T-cell (primary cell): Measurements from ENCODE around the gene TBC1D21. TPM values are rescaled to one million over a fixed set of nuclear protein-coding genes. Genes with fewer than 3 reads are reported as not detected.

Source experiments
- ATAC-seq, 4 experiments: fragments of 200-7000 bp in 3 of 4; fragments of 150-1000 bp in 1 of 4; cut with Tn5 transposase; replicated peaks in 1 of 4; 1 replicate in 3 of 4; 2 replicates in 1 of 4; pipeline ENCODE4 v1.10.0; 2021; ENCODE audit warnings: moderate library complexity in 3 of 4, mild to moderate bottlenecking in 2 of 4, moderate number of reproducible peaks in 1 of 4
- CTCF ChIA-PET, 2 donors: fragments of 300-600 bp; sonication (Branson Sonifier 250); formaldehyde crosslinking; loops; one replicate each; lab custom pipeline; 2022; ENCODE audit warnings: antibody characterized with exemption in 2 of 2; lab: Charles Lee
- POLR2A ChIA-PET, 2 donors: fragments of 300-600 bp; sonication (Branson Sonifier 250); formaldehyde crosslinking; loops; one replicate each; lab custom pipeline; 2022; ENCODE audit warnings: antibody characterized with exemption in 2 of 2; lab: Charles Lee
- DNase-seq, 35 experiments: peaks; one replicate each; pipeline versions ENCODE4 v3.0.0 to v3.0.0-alpha.2; 2013 to 2023
- H3K27ac ChIP-seq: one replicate; pipeline ENCODE4 v1.5.1; 2013; ENCODE audit warnings: low read length
- H3K27me3 ChIP-seq, 2 experiments: replicated peaks in 1 of 2; 1 replicate in 1 of 2; 2 replicates in 1 of 2; pipeline versions ENCODE4 v1.6.1 to v1.7.0; 2013; ENCODE audit warnings: low read length in 1 of 2, mixed read lengths in 1 of 2; ENCODE audit not compliant: control insufficient read depth in 2 of 2, insufficient read depth in 2 of 2; ENCODE audit errors: extremely low read depth in 1 of 2
- H3K36me3 ChIP-seq, 2 donors: 1 replicate in 1 of 2; 2 replicates in 1 of 2; pipeline versions ENCODE4 v1.6.1 to v1.7.0; 2013; ENCODE audit warnings: low read length in 1 of 2; ENCODE audit not compliant: control insufficient read depth in 2 of 2, insufficient read depth in 1 of 2; ENCODE audit errors: extremely low read depth in 1 of 2
- H3K4me1 ChIP-seq, 2 experiments: 1 replicate in 1 of 2; 2 replicates in 1 of 2; pipeline versions ENCODE4 v1.6.1 to v1.7.0; 2013; ENCODE audit warnings: low read length in 2 of 2, mixed read lengths in 1 of 2; ENCODE audit not compliant: insufficient read depth in 2 of 2, control insufficient read depth in 1 of 2; ENCODE audit errors: extremely low read depth in 1 of 2
- H3K4me3 ChIP-seq, 2 donors: 1 replicate in 1 of 2; 2 replicates in 1 of 2; pipeline versions ENCODE4 v1.5.1 to v1.7.0; 2013; ENCODE audit warnings: mild to moderate bottlenecking in 2 of 2, low read length in 1 of 2, moderate library complexity in 1 of 2; ENCODE audit not compliant: control insufficient read depth in 1 of 2; ENCODE audit errors: extremely low read depth in 1 of 2
- H3K9me3 ChIP-seq: 2 replicates; pipeline ENCODE4 v1.7.0; 2013
- H3K27ac Mint-ChIP-seq, 2 donors: one replicate each; pipeline ENCODE4 v1.8.0; 2020 to 2021; ENCODE audit warnings: mild to moderate bottlenecking in 2 of 2, mixed read lengths in 2 of 2
- H3K27me3 Mint-ChIP-seq, 2 donors: one replicate each; pipeline ENCODE4 v1.8.0; 2021 to 2022; ENCODE audit warnings: mixed read lengths in 2 of 2
- H3K36me3 Mint-ChIP-seq: one replicate; pipeline ENCODE4 v1.8.0; 2021; ENCODE audit warnings: mixed read lengths
- H3K4me1 Mint-ChIP-seq, 3 donors: one replicate each; pipeline ENCODE4 v1.8.0; 2020 to 2022; ENCODE audit warnings: mixed read lengths in 3 of 3, mild to moderate bottlenecking in 1 of 3
- H3K4me3 Mint-ChIP-seq, 3 donors: one replicate each; pipeline ENCODE4 v1.8.0; 2020 to 2022; ENCODE audit warnings: mild to moderate bottlenecking in 3 of 3, mixed read lengths in 3 of 3, moderate library complexity in 3 of 3
- H3K9me3 Mint-ChIP-seq, 3 donors: one replicate each; pipeline ENCODE4 v1.8.0; 2020 to 2022; ENCODE audit warnings: mixed read lengths in 3 of 3
- WGBS: methylation state at CpG from one replicate; pipeline ENCODE4 v1.1.5; 2013; ENCODE audit warnings: missing lambda C conversion rate; ENCODE audit not compliant: insufficient coverage; 5-methylcytosine and 5-hydroxymethylcytosine counted together
- total RNA-seq, 35 experiments: library from RNA in 6 of 35; stranded (reverse) in 6 of 35; fragments of 120-200 nt in 1 of 35; gene quantifications; one replicate each; pipeline versions ENCODE4 v1.2.1 to v1.2.4 and lab custom pipeline; 2013 to 2026

TBC1D21 gene
- total RNA-seq, 5 donors from 2014 or later (not counting 1 experiment from before 2014, with no cell fraction given), result not detected

DNA sequence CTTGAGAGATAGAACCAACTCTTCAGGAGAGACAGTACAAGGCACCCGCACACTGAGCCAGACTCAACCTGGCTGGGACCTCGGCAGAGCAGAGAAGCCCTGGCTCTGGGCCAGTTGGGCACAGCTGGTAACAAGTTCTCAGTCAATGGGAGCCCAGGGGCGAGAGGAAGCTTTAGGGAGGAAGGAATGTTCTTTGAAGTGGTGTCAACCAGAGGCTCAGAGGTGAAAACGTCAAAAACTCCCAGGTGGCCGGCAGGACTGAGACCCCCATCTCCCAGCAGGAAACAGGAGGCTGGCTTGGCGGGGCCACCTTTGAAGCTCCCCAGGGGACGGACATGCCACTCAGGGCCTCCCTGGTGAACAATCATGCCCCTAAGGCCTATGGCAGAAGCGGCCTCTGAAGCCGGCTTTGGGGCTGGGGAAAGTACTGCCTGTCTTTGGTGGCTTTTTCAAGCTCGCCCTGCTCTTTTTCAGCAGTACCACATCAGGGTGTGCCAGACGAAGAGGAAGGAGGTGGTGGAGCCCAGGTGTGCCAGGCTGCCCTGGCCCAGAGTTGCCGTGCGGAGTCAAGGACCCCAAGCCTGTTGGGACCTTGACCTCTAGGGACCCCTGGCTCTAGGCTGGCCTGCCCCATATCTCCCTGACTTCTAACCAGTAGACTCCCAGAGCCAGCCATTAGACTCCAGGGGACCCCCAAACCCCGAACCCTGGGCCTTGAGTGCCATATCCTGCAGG is 16.7 kb upstream of the TBC1D21 start:
- Mint-ChIP-seq H3K4me3 (no peak overlapping the region), H3K4me1 (no peaks in the 10 kb centered on the region), H3K27ac (no peak overlapping the region), H3K36me3 (no peaks in the 10 kb centered on the region), H3K27me3 (peaks cover 43 to 71% of the 10 kb centered on the region in 2 donors), H3K9me3 (peaks cover 0 to 1% (median under 1%) of the 10 kb centered on the region in 3 donors)
- no peak for ATAC-seq
- H3K27ac ChIP-seq, result no peak overlapping the region
- no peak overlapping the region for H3K4me3 ChIP-seq
- DNase-seq, result no peak
- H3K9me3 ChIP-seq, result no peaks in the 10 kb centered on the region
- POLR2A ChIA-PET, result no interaction called here
- H3K36me3 ChIP-seq, result no peaks in the 10 kb centered on the region
- WGBS, result 18% methylated on average over 13 of the region's 14 CpGs
- peaks cover 0 to 72% of the 10 kb centered on the region in 2 experiments for H3K27me3 ChIP-seq
- H3K4me1 ChIP-seq, result no peaks in the 10 kb centered on the region
- CTCF ChIA-PET, result no interaction called here

DNA sequence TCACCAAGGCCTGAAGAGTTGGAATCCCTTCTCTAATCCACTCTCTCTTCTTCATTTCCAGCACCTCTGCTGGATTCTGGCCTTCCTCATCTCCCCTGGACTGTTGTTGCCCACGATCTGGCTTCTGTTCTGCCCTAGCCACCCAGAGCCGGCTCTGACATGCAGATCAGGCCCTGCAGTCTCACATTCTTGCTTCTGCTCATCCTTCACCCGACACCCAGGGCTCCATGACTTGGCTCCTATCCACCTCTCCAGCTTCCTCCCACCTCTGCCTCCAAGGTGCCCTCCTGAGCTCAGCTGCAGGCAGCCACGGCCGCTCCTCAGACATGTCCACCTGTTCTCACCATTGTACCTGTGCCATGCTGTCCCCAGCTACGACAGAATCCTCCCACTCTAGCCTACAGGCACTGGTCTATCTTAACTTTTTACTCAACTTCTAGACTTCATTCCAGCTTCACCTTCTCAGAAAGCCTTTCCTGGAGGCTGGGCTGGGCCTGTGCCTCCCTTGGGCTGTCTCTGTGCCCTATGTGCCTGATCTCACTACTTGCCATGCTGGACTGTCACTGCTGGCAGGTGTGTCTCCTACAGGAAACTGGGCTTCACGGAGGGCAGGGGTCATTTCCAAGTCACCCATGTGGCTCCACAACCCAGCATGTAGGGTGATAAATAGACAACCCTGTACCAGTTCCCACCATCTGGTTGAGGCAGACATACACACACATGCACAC is 16.0 kb upstream of the TBC1D21 start:
- Mint-ChIP-seq H3K27ac (no peak overlapping the region), H3K27me3 (peaks cover 36 to 70% of the 10 kb centered on the region in 2 donors)

DNA sequence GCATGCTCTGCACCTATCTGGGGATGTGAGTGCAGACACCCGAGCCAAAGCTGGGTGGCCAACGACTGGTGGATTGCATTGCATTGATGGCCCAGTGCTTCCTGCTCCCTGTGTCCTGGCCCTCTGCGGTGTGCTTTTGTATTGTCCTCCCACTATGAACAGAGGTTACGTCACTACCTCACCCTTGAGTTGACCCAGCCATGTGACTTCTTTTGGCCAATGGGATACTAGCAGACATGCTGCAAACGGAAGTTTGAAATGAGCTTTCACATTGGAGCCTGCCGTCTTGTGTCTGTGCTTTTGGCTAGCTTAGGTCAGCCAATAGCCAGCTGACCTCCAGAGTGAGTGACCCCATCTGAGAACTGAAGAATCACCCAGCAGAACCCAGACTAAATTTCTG is 15.3 kb upstream of the TBC1D21 start:
- no peak overlapping the region for H3K27ac ChIP-seq
- ChIA-PET POLR2A (interaction anchor here in 1 of 2 donors (0.6 kb wide), 1 partner anchor 78 kb away, joined by 4 read pairs; no protein-coding TSS in a partner anchor), CTCF (no interaction called here)
- ATAC-seq, result no peak
- DNase-seq, result no peak
- no peaks in the 10 kb centered on the region for H3K36me3 ChIP-seq
- no peaks in the 10 kb centered on the region for H3K4me1 ChIP-seq
- H3K4me1 Mint-ChIP-seq, result no peaks in the 10 kb centered on the region
- no peak overlapping the region for H3K4me3 ChIP-seq
- peaks cover 0 to 59% of the 10 kb centered on the region in 2 experiments for H3K27me3 ChIP-seq
- no peaks in the 10 kb centered on the region for H3K9me3 ChIP-seq
- H3K36me3 Mint-ChIP-seq, result no peaks in the 10 kb centered on the region
- WGBS, result 66% methylated on average over 5 of the region's 6 CpGs
- H3K27me3 Mint-ChIP-seq, result peaks cover 31 to 64% of the 10 kb centered on the region in 2 donors
- H3K27ac Mint-ChIP-seq, result no peak overlapping the region
- no peak overlapping the region for H3K4me3 Mint-ChIP-seq
- H3K9me3 Mint-ChIP-seq, result no peaks in the 10 kb centered on the region

More for the DNA sequence above, 16.0 kb upstream of the TBC1D21 start:
- H3K27me3 ChIP-seq, result peaks cover 0 to 65% of the 10 kb centered on the region in 2 experiments
- H3K9me3 ChIP-seq, result no peaks in the 10 kb centered on the region
- H3K27ac ChIP-seq, result no peak overlapping the region
- no peak overlapping the region for H3K4me3 ChIP-seq
- ATAC-seq, result no peak
- Mint-ChIP-seq H3K9me3 (no peaks in the 10 kb centered on the region), H3K4me1 (no peaks in the 10 kb centered on the region), H3K36me3 (no peaks in the 10 kb centered on the region), H3K4me3 (no peak overlapping the region)
- CTCF ChIA-PET, result no interaction called here
- DNase-seq, result no peak
- H3K4me1 ChIP-seq, result no peaks in the 10 kb centered on the region
- no peaks in the 10 kb centered on the region for H3K36me3 ChIP-seq
- POLR2A ChIA-PET, result interaction anchor here in 1 of 2 donors (0.6 kb wide), 1 partner anchor 78 kb away, joined by 4 read pairs; no protein-coding TSS in a partner anchor
- 60% methylated on average over 7 of the region's 7 CpGs for whole genome bisulfite sequencing

DNA sequence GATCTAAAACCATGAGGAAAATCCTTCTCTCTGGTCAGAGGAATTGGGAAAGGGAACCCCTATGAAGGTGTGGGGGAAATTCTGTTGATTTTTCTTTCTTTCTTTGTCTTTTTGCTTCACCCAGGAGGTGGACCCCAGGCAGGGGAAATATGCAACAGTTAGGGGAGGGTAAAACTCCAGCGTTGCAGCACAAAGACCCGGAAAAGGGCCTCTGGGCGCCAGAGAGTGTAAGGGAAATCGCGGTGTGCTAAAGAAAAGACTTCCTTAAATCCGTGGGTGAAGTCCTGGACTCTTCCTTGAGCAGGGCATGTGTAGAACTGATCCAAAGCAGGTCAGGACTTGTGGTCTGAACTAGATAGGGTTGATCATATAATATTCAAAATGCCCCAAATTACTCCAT is 11.1 kb upstream of the TBC1D21 start:
- CTCF ChIA-PET, result no interaction called here
- H3K4me3 Mint-ChIP-seq, result no peak overlapping the region
- POLR2A ChIA-PET, result interaction anchor here in 1 of 2 donors (0.7 kb wide), 1 partner anchor 26 kb away, joined by 11 read pairs; no protein-coding TSS in a partner anchor
- 0% methylated on average over 1 of the region's 6 CpGs for WGBS
- no peaks in the 10 kb centered on the region for H3K9me3 ChIP-seq
- H3K9me3 Mint-ChIP-seq, result no peaks in the 10 kb centered on the region
- DNase-seq (no peak), ATAC-seq (no peak)
- H3K27ac Mint-ChIP-seq, result no peak overlapping the region
- peaks cover 21 to 36% of the 10 kb centered on the region in 2 donors for H3K27me3 Mint-ChIP-seq
- no peaks in the 10 kb centered on the region for H3K36me3 Mint-ChIP-seq
- H3K4me1 Mint-ChIP-seq, result peaks cover 8 to 14% (median 9%) of the 10 kb centered on the region in 3 donors
- H3K36me3 ChIP-seq, result no peaks in the 10 kb centered on the region
- peaks cover 0 to 36% of the 10 kb centered on the region in 2 experiments for H3K27me3 ChIP-seq
- H3K4me1 ChIP-seq, result peaks cover 0 to 6% of the 10 kb centered on the region in 2 experiments
- no peak overlapping the region for H3K27ac ChIP-seq
- no peak overlapping the region for H3K4me3 ChIP-seq

DNA sequence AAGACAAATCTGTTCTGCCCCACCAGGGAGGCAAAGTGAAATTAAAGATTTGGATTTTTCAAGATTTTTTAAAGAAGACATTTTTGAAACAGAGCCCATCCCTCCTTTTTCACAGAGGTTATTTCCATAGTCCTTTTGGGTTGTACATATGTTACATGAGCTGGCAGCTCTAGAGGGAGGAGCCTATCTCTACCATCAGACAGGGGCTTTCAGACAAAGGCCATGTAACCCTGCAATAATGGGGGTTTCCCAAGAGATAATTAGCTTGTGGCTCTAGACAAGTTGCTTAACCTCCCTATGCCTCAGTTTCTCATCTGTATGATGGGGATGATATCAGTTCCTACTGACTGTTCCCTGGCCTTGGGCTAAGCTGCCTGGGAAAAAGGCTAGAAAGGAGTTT is 8.0 kb upstream of the TBC1D21 start:
- DNase-seq, result peak in 1 of 35 experiments; percentile 17
- H3K4me1 Mint-ChIP-seq, result peaks cover 8 to 14% (median 9%) of the 10 kb centered on the region in 3 donors
- ATAC-seq, result peak in 1 of 4 experiments; percentile 46
- POLR2A ChIA-PET, result no interaction called here
- H3K27ac ChIP-seq, result no peak overlapping the region
- peaks cover 22 to 29% of the 10 kb centered on the region in 2 donors for H3K27me3 Mint-ChIP-seq
- no peaks in the 10 kb centered on the region for H3K9me3 ChIP-seq
- H3K4me3 ChIP-seq, result no peak overlapping the region
- H3K9me3 Mint-ChIP-seq, result no peaks in the 10 kb centered on the region
- no peak overlapping the region for H3K27ac Mint-ChIP-seq
- no peaks in the 10 kb centered on the region for H3K36me3 Mint-ChIP-seq
- H3K4me1 ChIP-seq, result peaks cover 0 to 6% of the 10 kb centered on the region in 2 experiments
- no peaks in the 10 kb centered on the region for H3K36me3 ChIP-seq
- H3K27me3 ChIP-seq, result peaks cover 0 to 30% of the 10 kb centered on the region in 2 experiments
- no peak overlapping the region for H3K4me3 Mint-ChIP-seq
- CTCF ChIA-PET, result interaction anchor here in 1 of 2 donors (1.2 kb wide), 1 partner anchor 9 kb away, joined by 4 read pairs; no protein-coding TSS in a partner anchor

DNA sequence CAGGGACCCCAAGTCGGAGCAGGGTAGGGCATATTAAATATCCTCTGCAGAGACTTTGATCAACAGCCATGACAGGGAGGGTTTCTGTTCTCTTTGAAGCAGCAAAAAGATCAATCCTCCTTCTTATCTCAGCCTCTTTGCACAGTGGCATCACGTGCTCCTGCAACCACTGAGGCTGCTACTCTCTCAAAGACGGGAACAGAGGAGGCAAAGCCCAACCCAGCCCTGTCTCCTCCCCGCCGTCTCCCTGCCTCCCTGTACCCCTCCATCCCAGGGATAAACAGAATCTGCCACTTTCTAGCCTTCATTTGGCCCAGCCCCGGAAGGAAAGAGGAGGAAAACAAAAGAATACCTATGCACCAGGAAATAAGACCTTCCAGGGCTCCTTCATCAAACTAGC is 7.5 kb upstream of the TBC1D21 start:
- Mint-ChIP-seq H3K9me3 (no peaks in the 10 kb centered on the region), H3K4me3 (no peak overlapping the region), H3K27me3 (peaks cover 17 to 30% of the 10 kb centered on the region in 2 donors), H3K4me1 (peaks cover 8 to 14% (median 9%) of the 10 kb centered on the region in 3 donors), H3K36me3 (no peaks in the 10 kb centered on the region), H3K27ac (no peak overlapping the region)
- 11% methylated on average over 3 of the region's 6 CpGs for WGBS
- ATAC-seq (peak in 3 of 4 experiments; percentile 40 to 82 (median 70)), DNase-seq (peak in 4 of 35 experiments; percentile 2 to 25 (median 22))
- no peaks in the 10 kb centered on the region for H3K36me3 ChIP-seq
- no peaks in the 10 kb centered on the region for H3K9me3 ChIP-seq
- POLR2A ChIA-PET, result no interaction called here
- no peak overlapping the region for H3K27ac ChIP-seq
- CTCF ChIA-PET, result interaction anchor here in 1 of 2 donors (1.2 kb wide), 1 partner anchor 8 kb away, joined by 4 read pairs; no protein-coding TSS in a partner anchor
- no peak overlapping the region for H3K4me3 ChIP-seq
- peaks cover 0 to 6% of the 10 kb centered on the region in 2 experiments for H3K4me1 ChIP-seq
- H3K27me3 ChIP-seq, result peaks cover 0 to 29% of the 10 kb centered on the region in 2 experiments
